Activated CD8-positive, alpha-beta memory T cell treated with anti-CD3 and anti-CD28 coated beads, Interleukin-2, amount 50 U/mL, for 24 hours (primary cell): ENCODE data around the gene TRUB2.

Experiments used
- DNase-seq: peaks from one replicate; pipeline ENCODE4 v3.0.0-alpha.2; 2020; ENCODE audit errors: extremely low read depth

Gene TRUB2

GRCh38 chr9:128322404-128323211 is at the start of gene TRUB2, which contains the start of gene COQ4:
TRUB2 (minus strand) TSS chr9:128322447; CDS start chr9:128322408, 39 bp downstream.
COQ4 (plus strand) TSS chr9:128322839; CDS start chr9:128322859, 20 bp downstream.
- DNase-seq, result peak; percentile 82

- no peak for DNase-seq
These were observed 49.4 kb upstream of the TRUB2 start for GRCh38 chr9:128371630-128372117.

GRCh38 chr9:128370752-128371629 is 48.7 kb upstream of the TRUB2 start, which contains the start of gene URM1:
URM1 (plus strand) TSS chr9:128371374; CDS start chr9:128371381, 7 bp downstream.
- peak; percentile 91 for DNase-seq

- DNase-seq, result no peak
These were observed 48.1 kb upstream of the TRUB2 start for GRCh38 chr9:128370367-128370751.

GRCh38 chr9:128369024-128369706 is 46.9 kb upstream of the TRUB2 start:
- DNase-seq, result no peak

GRCh38 chr9:128365525-128365924 is 43.3 kb upstream of the TRUB2 start:
- DNase-seq, result no peak

GRCh38 chr9:128362774-128363173 is 40.5 kb upstream of the TRUB2 start:
- DNase-seq, result no peak

- peak; percentile 24 for DNase-seq
These were observed 39.9 kb upstream of the TRUB2 start for GRCh38 chr9:128361986-128362646.

- no peak for DNase-seq
These were observed 39.2 kb upstream of the TRUB2 start for GRCh38 chr9:128361296-128361985.

GRCh38 chr9:128360826-128361225 is 38.6 kb upstream of the TRUB2 start:
- no peak for DNase-seq

- no peak for DNase-seq
These were observed 36.6 kb upstream of the TRUB2 start for GRCh38 chr9:128358861-128359260.

- no peak for DNase-seq
These were observed 35.8 kb upstream of the TRUB2 start for GRCh38 chr9:128358090-128358489.

GRCh38 chr9:128355451-128355850 is 33.2 kb upstream of the TRUB2 start:
- no peak for DNase-seq

GRCh38 chr9:128349772-128350171 is 27.5 kb upstream of the TRUB2 start:
- no peak for DNase-seq

- DNase-seq, result no peak
These were observed 26.9 kb upstream of the TRUB2 start for GRCh38 chr9:128349125-128349524.

GRCh38 chr9:128344931-128345605 is 22.8 kb upstream of the TRUB2 start:
- DNase-seq, result no peak

GRCh38 chr9:128343855-128344254 is 21.6 kb upstream of the TRUB2 start:
- DNase-seq, result no peak

- no peak for DNase-seq
These were observed 20.9 kb upstream of the TRUB2 start for GRCh38 chr9:128342971-128343680.

GRCh38 chr9:128341435-128341849 is 19.2 kb upstream of the TRUB2 start:
- peak; percentile 30 for DNase-seq
